Stomach (tissue), 4 donors: ENCODE results near the gene AKAP13.

Experiments used
- EP300 ChIP-seq: sonication (generic); formaldehyde crosslinking; IDR thresholded peaks from one replicate; pipeline ENCODE4 v1.6.1; 2017; ENCODE audit warnings: antibody characterized with exemption
- TF ChIP-seq, protein P1 (sequence below), 7 experiments: fragments of 450-650 bp in 4 of 7; fragments of 200-600 bp in 3 of 7; sonication (generic) in 3 of 7; IDR thresholded peaks; one replicate each; pipeline ENCODE4 v1.5.1; 2016 to 2019; ENCODE audit warnings: antibody characterized with exemption in 7 of 7, control low read depth in 2 of 7, mild to moderate bottlenecking in 1 of 7

DNA sequence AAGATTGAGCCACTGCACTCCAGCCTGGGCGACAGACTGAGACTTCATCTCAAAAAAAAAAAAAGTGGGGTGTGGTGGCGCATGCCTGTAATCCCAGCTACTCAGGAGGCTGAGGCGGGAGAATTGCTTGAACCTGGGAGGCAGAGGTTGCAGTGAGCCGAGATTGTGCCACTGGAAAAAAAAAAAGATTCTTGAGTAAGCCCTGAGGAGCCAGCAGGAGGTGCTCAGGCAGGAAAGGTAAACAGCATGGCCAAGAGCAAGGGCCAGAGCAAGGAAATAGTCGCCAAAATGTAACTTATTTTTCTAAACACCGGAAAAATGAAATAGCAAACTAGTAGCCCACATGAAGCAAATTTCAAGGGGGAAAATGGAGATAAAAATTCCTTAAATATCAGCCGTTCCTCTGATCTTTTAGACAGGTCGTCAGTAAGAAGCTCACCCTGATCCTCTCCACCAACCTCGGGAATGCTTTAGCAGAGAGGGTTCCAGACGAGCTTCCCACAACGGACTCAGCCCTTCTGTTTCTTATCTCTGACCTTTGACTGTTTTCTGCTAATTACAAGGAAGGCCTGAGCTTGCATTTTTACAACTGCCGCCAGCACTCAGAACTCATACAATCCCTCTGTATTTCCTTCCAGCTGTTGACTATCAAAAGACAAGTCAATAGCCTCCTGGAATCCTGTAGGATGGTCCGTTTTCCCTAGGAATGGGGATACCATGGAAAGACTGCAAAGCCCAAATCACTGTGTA is 45.0 kb upstream of the AKAP13 start:
- TF ChIP-seq, protein P1, sequence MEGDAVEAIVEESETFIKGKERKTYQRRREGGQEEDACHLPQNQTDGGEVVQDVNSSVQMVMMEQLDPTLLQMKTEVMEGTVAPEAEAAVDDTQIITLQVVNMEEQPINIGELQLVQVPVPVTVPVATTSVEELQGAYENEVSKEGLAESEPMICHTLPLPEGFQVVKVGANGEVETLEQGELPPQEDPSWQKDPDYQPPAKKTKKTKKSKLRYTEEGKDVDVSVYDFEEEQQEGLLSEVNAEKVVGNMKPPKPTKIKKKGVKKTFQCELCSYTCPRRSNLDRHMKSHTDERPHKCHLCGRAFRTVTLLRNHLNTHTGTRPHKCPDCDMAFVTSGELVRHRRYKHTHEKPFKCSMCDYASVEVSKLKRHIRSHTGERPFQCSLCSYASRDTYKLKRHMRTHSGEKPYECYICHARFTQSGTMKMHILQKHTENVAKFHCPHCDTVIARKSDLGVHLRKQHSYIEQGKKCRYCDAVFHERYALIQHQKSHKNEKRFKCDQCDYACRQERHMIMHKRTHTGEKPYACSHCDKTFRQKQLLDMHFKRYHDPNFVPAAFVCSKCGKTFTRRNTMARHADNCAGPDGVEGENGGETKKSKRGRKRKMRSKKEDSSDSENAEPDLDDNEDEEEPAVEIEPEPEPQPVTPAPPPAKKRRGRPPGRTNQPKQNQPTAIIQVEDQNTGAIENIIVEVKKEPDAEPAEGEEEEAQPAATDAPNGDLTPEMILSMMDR (IDR thresholded peaks at IDR 0.05) = no peak
- TF ChIP-seq EP300 = no peak
